Kidney tubule cell (primary cell): ENCODE measurements around the gene GLIPR2.
"Not testable (repeated sequence)": the region's sequence is repeated elsewhere in the genome, so short reads cannot be mapped to it uniquely, and the experiment has no call there.

Experiments
- DNase-seq: peaks from one replicate; pipeline ENCODE4 v3.0.0-alpha.2; 2018; ENCODE audit warnings: low spot score

Gene GLIPR2

DNA sequence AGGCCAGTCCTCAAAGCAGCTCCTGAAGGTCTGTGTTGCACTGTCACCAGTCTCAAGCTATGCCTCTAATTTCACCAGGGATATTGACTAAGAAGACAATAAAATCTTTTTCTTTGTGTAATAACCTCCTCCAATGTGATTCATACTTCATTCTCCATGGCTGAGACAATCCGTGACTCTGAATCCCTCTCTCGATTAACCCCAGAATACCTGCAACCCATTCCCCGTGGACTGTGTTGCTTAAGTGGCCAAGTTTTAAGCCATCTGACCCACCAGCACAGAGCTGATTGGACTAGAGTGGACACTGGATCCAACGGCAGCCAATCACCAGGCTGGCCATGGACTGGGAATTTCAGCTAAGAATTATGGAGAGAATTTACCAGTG, 27.2 kb downstream of the GLIPR2 start:
- peak; percentile 84 for DNase-seq

GRCh38 chr9:36164372-36164771, 27.8 kb downstream of the GLIPR2 start:
- no peak for DNase-seq

DNA sequence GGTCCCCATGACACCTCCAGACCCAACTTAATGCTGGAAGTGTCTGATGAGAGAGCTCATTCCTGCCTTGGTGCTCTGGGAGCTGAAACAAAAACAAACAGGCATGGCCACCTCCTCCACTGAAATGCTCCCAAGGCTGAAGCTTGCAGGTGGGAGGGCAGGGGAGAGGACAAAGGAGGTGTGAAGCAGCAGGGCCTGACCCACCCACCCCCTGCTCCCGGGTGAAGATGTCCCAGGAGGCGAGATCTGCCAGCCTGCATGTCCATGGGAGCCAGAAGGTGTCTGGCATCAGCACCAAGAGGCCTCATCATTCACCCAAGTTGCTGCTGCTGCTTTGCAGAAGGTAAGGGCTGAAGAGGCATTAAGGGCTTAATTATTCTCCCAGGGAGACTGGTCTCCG, 28.5 kb downstream of the GLIPR2 start:
- no peak for DNase-seq

DNA sequence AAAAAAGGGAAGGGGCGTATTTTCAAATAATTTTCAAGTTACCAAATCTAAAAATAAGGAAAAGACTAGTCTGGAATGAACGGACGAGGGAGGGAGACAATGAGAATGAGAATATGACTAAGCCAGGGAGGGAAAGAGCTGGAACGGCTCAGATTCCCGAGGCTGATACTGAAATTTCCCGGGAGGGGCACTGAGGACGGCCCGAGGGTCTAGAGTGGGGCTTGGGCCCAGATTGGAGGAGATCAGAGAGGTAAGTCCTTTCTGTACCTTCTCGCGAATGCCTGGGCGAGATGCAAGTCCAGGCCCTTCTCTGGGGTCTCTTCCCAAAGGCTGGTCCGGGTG, 29.3 kb downstream of the GLIPR2 start:
- DNase-seq, result no peak

DNA sequence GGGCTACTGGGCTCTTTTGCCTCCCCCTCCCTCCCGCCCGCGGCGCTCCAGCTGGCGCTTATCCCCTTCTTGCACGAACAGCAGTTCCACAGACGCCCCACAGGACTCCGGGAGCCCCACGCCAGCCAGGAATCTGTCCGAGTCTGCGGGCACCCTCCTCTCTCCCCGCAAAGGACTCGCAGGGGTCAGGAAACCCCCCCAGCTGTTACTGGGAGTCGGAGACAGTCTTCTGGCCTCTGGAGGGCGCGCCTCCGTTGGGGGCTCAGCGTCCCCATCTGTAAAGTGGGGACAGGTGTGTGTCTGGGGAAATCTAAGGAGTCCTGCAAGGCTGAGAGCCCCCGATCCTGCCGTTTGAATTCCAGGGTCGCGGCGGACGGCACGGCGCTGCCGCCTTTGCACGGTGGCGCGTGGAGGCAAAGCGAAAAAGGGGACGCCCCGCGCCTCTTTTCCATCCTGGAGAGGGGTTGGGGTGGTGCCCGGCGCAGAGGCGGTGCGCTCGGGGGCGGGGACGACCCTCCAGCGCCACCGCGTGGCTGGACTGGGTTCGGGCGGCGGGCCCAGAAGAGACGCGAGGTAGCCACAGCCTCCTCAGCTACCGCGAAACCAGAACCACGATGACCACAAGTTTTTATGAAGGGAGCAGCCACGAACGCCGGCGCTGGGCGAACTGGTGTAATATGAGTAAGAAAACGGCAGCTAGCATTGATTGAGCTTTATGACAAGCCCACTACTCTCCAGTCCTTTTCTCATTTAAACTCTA, 29.8 kb downstream of the GLIPR2 start:
- DNase-seq, result peak; percentile 84

DNA sequence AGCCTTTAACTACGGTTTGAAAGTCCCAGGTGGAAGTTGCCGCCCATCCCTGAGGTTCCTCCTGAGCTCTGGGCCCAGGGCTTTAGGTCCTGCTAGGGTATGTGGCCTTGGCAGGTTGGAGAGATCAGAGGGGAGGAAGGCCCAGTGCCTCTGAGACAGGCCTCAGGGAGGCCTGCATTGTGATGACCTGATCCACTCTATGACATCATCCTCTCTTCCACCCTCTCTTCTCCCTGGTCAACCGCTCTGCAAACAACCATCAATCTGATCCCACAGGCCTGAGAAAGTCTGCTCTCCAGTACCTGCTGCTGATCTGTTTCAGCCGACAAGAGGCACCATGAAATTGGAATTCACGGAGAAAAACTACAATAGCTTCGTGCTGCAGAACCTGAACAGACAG, 32.6 kb downstream of the GLIPR2 start, which contains the start of gene CCIN:
Gene CCIN (plus strand): TSS at position 223 of the 400 bp plus-strand sequence. CDS start 115 bp downstream, at position 338.
- no peak for DNase-seq

DNA sequence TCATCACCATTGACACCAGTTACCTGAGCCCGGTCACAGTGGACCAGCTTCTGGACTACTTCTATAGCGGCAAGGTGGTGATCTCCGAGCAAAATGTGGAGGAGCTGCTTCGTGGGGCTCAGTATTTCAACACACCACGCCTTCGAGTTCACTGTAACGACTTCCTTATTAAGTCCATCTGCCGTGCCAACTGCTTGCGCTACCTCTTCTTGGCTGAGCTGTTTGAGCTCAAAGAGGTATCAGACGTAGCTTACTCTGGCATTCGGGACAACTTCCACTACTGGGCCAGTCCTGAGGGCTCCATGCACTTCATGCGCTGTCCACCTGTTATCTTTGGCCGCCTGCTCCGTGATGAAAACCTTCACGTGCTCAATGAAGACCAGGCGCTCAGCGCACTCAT, 33.2 kb downstream of the GLIPR2 start:
- no peak for DNase-seq

DNA sequence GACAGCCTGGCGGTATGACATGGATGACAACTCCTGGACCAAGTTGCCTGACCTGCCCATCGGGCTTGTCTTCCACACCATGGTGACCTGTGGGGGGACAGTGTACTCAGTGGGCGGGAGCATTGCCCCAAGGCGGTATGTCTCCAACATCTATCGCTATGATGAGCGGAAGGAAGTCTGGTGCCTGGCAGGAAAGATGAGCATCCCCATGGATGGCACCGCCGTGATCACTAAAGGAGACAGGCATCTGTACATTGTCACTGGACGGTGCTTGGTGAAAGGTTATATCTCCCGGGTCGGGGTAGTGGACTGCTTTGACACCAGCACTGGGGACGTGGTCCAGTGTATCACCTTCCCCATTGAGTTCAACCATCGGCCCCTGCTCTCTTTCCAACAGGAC, 34.0 kb downstream of the GLIPR2 start:
- DNase-seq, result no peak

DNA sequence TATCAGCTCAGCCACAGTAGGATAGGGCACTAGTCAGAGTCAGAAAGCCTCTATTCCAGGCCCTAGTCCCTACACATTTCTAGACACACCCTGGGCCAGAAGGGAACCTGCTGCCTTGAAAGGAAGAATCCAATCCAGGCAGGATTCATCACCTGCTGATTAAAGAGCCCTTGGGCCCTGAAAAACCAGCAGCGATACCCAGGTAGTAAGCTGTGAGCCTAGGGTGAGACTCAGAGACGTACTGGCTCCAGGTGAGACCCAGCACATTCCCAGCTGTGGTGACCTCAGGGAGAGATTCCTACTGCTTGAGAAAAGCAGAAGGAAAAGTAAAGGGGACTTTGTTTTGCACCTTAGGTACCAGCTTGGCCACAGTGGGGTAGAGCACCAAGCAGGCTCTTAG, 37.3 kb downstream of the GLIPR2 start:
- no peak for DNase-seq

DNA sequence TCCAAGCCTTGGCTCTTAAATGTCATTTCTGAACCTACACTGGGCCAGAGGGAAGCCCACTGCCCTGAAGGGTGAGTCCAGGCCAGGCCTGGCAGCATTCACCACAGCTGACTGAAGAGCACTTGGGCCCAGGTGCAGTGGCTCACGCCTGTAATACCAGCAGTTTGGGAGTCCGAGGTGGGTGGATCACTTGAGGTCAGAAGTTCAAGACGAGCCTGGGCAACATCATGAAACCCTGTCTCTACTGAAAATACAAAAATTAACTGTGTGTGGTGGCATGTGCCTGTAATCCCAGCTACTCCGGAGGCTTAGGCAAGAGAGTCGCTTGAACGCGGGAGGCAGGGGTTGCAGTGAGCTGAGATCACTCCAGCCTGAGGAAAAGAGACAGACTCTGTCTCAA, 37.7 kb downstream of the GLIPR2 start:
- DNase-seq, result no peak

- DNase-seq, result no peak
Observed at GRCh38 chr9:36174731-36175130, 38.2 kb downstream of the GLIPR2 start.

GRCh38 chr9:36175209-36175608, 38.7 kb downstream of the GLIPR2 start:
- DNase-seq, result not testable (repeated sequence)

GRCh38 chr9:36176496-36176895, 40.0 kb downstream of the GLIPR2 start:
- DNase-seq, result not testable (repeated sequence)

GRCh38 chr9:36177571-36177970, 41.0 kb downstream of the GLIPR2 start:
- no peak for DNase-seq

DNA sequence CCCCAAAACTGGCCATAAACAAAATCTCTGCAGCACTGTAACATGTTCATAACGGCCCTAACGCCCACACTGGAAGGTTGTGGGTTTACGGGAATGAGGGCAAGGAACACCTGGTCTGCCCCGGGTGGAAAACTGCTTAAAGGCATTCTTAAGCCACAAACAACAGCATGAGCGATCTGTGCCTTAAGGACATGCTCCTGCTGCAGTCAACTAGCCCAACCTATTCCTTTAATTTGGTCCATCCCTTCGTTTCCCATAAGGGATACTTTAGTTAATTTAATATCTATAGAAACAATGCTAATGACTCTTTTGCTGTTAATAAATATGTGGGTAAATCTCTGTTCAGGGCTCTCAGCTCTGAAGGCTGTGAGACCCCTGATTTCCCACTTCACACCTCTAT, 43.7 kb downstream of the GLIPR2 start:
- not testable (repeated sequence) for DNase-seq

DNA sequence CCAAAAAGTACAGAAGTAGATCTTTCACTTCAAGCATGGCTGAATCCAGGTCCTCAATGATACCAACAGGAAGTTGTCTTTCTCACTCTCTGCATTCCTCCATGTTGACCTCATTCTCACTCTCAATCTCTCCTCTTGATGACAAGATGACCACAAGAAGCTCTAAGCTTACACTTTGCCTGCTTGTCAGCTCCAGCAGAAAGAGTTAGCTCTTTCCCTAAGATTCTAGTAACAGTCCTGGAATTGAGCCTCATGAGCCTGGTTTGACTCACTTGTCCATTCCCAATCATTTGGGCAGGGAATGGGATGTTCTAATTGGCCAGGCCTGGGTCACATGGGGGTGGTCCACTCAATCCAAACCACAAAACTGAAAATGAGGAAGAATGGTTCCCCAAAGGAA, 50.9 kb downstream of the GLIPR2 start:
- peak; percentile 97 for DNase-seq

DNA sequence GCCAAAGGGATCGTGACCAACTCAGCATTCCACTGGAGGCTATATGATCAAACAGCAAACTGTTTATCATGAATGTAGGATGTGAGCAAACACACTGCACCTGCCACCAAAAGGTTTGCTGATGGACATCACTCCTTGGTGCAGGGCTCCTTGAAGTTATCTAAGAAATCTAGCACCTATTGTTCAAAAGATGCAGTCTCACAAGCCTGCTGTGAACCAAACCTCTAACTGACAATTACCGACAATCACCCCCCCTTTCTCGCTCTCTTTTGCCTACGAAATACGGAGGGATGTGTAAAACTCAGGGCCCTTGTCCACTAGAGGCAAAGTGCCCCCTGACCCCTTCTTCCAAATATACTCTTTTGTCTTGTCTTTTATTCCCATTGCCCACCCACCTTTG, 51.7 kb downstream of the GLIPR2 start:
- no peak for DNase-seq

- DNase-seq, result peak; percentile 77
Observed at GRCh38 chr9:36189976-36190375, 53.4 kb downstream of the GLIPR2 start.

DNA sequence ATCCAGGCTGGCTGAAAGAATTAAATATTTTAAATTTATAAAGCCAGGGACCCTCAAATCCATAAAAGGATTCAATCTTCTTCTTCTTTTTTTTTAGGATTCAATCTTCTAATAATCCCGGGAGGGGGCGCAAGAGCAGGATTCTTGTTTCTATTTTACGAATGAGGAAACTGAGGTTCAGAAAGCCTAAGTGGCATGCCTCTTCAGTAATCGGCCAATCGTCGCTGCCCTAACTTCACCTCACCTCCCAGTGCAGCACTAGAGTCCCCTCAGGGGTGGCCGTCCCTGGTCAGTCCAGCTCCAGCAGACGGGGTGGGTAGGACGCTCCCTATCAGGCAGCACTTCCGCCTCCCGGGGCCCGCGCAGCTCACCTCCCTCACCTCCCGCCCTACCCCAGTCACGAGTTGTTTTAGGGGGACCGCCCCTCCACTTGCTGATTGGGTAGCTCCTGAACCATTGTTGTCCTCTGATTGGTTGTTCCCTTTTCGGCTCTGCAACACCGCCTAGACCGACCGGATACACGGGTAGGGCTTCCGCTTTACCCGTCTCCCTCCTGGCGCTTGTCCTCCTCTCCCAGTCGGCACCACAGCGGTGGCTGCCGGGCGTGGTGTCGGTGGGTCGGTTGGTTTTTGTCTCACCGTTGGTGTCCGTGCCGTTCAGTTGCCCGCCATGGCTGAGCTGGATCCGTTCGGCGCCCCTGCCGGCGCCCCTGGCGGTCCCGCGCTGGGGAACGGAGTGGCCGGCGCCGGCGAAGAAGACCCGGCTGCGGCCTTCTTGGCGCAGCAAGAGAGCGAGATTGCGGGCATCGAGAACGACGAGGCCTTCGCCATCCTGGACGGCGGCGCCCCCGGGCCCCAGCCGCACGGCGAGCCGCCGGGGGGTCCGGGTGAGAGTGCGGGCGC, 54.1 kb downstream of the GLIPR2 start, which contains the start of gene CLTA:
Gene CLTA (plus strand): TSS at position 534 of the 902 bp plus-strand sequence. CDS start 136 bp downstream, at position 670.
- DNase-seq, result peak; percentile 99

DNA sequence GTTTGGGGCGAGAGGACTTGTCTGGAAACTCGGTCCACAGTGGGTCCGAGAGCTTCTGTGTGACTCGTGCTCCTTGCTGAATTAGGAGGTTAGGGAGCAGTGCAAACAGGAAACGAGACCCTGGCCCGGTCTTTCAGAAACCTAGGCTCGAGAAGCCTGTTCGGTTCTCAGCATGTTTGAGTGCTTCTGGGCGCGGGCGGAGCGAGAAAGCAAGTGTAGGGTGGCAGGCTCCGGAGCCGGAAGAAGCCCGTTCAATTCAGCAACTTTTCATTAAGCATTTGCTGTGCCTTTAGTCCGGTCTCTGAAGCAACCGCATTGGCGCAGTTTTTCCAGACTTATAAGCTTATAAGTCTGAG, 54.7 kb downstream of the GLIPR2 start:
- DNase-seq, result peak; percentile 41

GRCh38 chr9:36191686-36192085, 55.2 kb downstream of the GLIPR2 start:
- DNase-seq, result no peak

- DNase-seq, result peak; percentile 56
Observed at GRCh38 chr9:36192196-36192595, 55.7 kb downstream of the GLIPR2 start.

GRCh38 chr9:36193023-36193422, 56.5 kb downstream of the GLIPR2 start:
- DNase-seq, result no peak
